Limb (tissue), 2 donors: ENCODE measurements around the gene SLC2A13.

Source experiments
- DNase-seq, 2 donors: peaks; one replicate each; pipeline ENCODE4 v3.0.0-alpha.2; 2016; ENCODE audit errors: extremely low spot score in 2 of 2

SLC2A13 gene

GRCh38 chr12:39993268-39993667 is 112.6 kb downstream of the SLC2A13 start:
- no peak for DNase-seq

- peak; percentile 47 to 50 for DNase-seq
Observed at GRCh38 chr12:39990122-39991101, 115.5 kb downstream of the SLC2A13 start.

GRCh38 chr12:39989501-39989900 is 116.4 kb downstream of the SLC2A13 start:
- DNase-seq, result no peak

- DNase-seq, result no peak
Observed at GRCh38 chr12:39988574-39988973, 117.3 kb downstream of the SLC2A13 start.

- no peak for DNase-seq
Observed at GRCh38 chr12:39986674-39987073, 119.2 kb downstream of the SLC2A13 start.

GRCh38 chr12:39984670-39985069 is 121.2 kb downstream of the SLC2A13 start:
- DNase-seq, result no peak

GRCh38 chr12:39975374-39975918 is 130.4 kb downstream of the SLC2A13 start:
- DNase-seq, result no peak

- DNase-seq, result no peak
Observed at GRCh38 chr12:39972119-39972518, 133.8 kb downstream of the SLC2A13 start.

GRCh38 chr12:39971348-39971747 is 134.5 kb downstream of the SLC2A13 start:
- no peak for DNase-seq

- no peak for DNase-seq
Observed at GRCh38 chr12:39966721-39967120, 139.2 kb downstream of the SLC2A13 start.

- DNase-seq, result no peak
Observed at GRCh38 chr12:39966256-39966655, 139.6 kb downstream of the SLC2A13 start.

- DNase-seq, result no peak
Observed at GRCh38 chr12:39959467-39959866, 146.4 kb downstream of the SLC2A13 start.

GRCh38 chr12:39959031-39959430 is 146.8 kb downstream of the SLC2A13 start:
- DNase-seq, result no peak

- no peak for DNase-seq
Observed at GRCh38 chr12:39958377-39958776, 147.5 kb downstream of the SLC2A13 start.

GRCh38 chr12:39956725-39957124 is 149.2 kb downstream of the SLC2A13 start:
- DNase-seq, result no peak

- DNase-seq, result no peak
Observed at GRCh38 chr12:39946361-39947280, 159.3 kb downstream of the SLC2A13 start.

- no peak for DNase-seq
Observed at GRCh38 chr12:39937119-39937518, 168.8 kb downstream of the SLC2A13 start.

- DNase-seq, result no peak
Observed at GRCh38 chr12:39935839-39936238, 170.0 kb downstream of the SLC2A13 start.

GRCh38 chr12:39935275-39935674 is 170.6 kb downstream of the SLC2A13 start:
- DNase-seq, result no peak

- DNase-seq, result no peak
Observed at GRCh38 chr12:39931857-39932256, 174.0 kb downstream of the SLC2A13 start.

- no peak for DNase-seq
Observed at GRCh38 chr12:39931231-39931630, 174.7 kb downstream of the SLC2A13 start.

GRCh38 chr12:39930101-39930500 is 175.8 kb downstream of the SLC2A13 start:
- no peak for DNase-seq
